ENCODE results near the gene PAWR. TPM values are rescaled to one million over a fixed set of nuclear protein-coding genes. Genes with fewer than 3 reads are reported as not detected.

Gene PAWR
- total and polyA plus RNA-seq, 2 experiments from 2014 or later, result 149 to 180 TPM

GRCh38 chr12:79707830-79708229 is 17.1 kb upstream of the PAWR start (continued):
- TF ChIP-seq ZNF462 (CRISPR knock-in tag; IDR thresholded peaks at IDR 0.05) (no peak), ETS1 (IDR thresholded peaks at IDR 0.05) (no peak)

GRCh38 chr12:79706676-79707075 is 15.9 kb upstream of the PAWR start:
- Histone ChIP-seq H3K27ac (ENCODE audit: low read depth) (no peak overlapping the region), H3K27me3 (ENCODE audit: insufficient read depth) (no peaks in the 10 kb centered on the region), H3K4me1 (ENCODE audit: insufficient read depth) (no peaks in the 10 kb centered on the region), H3K4me3 (no peak overlapping the region), H3K79me2 (replicated peaks; ENCODE audit: insufficient read depth) (no peaks in the 10 kb centered on the region), H2AFZ (no peak overlapping the region), H3K4me2 (no peak overlapping the region), H3K9me2 (ENCODE audit: insufficient read depth) (0 out of 2 replicates have a peak, but pooled peaks cover 7% of the 10 kb centered on the region), H3K36me3 (ENCODE audit: insufficient read depth) (no peaks in the 10 kb centered on the region), H4K20me1 (replicated peaks; ENCODE audit: insufficient read depth) (no peaks in the 10 kb centered on the region), H3F3A (replicated peaks; ENCODE audit: low read depth) (no peaks in the 10 kb centered on the region)
- H3K9me3 Mint-ChIP-seq, result no peaks in the 10 kb centered on the region
- H3K27me3 Mint-ChIP-seq (ENCODE audit: insufficient read depth, low read depth, poor library complexity), result no peaks in the 10 kb centered on the region
- no peak for DNase-seq (ENCODE audit: low spot score)
- TF ChIP-seq POLR2AphosphoS5 (IDR thresholded peaks at IDR 0.05; ENCODE audit: low read depth) (no peak), REST (IDR thresholded peaks at IDR 0.05; ENCODE audit: unreplicated experiment) (no peak), STAT1 (IDR thresholded peaks at IDR 0.05; ENCODE audit: unreplicated experiment) (no peak), EZH2phosphoT487 (IDR thresholded peaks at IDR 0.05; ENCODE audit: unreplicated experiment) (no peak), NANOG (IDR thresholded peaks at IDR 0.05; ENCODE audit: borderline replicate concordance) (no peak), ETS1 (IDR thresholded peaks at IDR 0.05) (no peak), CTCF (conservative IDR thresholded peaks at IDR 0.05; ENCODE audit: low read depth in 2 of 2) (no peak), EZH2 (IDR thresholded peaks at IDR 0.05; ENCODE audit: low read depth, unreplicated experiment) (no peak)
- H3K4me3 Mint-ChIP-seq, result no peak overlapping the region
- H3K36me3 Mint-ChIP-seq (ENCODE audit: low read depth), result no peaks in the 10 kb centered on the region
- no peak overlapping the region for H3K27ac Mint-ChIP-seq
- H3K4me1 Mint-ChIP-seq, result peaks cover 16% of the 10 kb centered on the region
- ATAC-seq, result no peak
